Amniotic epithelial cell (primary cell): ENCODE results near the gene LRMDA.

Source experiments
- DNase-seq: peaks from one replicate; pipeline ENCODE4 v3.0.0-alpha.2; 2010; ENCODE audit warnings: low read depth

The LRMDA gene

DNA sequence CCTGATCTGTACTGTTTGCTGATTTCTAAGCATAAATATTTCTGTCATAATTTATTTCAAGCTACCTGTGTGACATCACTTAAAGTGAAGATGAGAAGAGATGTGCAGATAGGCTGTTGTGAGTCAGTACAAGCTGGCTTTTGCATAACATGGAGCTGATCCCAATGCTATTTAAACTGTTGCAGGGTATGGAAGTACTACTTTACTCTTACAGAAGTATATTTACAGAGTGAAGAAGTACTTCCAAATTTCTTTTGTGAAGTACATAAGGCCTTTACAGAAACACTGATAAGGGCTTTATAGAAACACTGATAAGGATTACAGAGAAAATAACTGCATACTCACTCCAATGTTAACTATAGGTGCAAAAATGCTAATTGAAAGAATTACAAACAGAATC lies 911.6 kb downstream of the LRMDA start:
- DNase-seq, result no peak

DNA sequence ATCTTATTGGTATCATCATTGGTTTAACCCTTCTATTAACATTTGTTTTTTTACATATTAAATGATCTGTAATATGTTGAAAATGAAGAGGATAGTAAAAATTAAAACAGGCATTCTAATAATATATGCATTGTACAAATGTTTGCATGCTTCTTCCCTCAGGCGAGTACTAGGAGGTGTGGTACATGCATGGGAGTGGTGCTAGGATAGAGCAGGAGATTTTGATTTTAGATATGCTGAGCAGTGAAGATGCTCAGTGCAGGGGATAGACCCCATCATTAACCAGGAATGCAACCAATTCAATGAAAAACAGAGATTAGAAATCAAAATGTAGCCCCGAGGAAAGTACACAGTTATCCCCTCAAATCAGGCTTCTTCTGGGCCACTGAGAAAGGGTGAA lies 916.4 kb downstream of the LRMDA start:
- DNase-seq, result no peak

DNA sequence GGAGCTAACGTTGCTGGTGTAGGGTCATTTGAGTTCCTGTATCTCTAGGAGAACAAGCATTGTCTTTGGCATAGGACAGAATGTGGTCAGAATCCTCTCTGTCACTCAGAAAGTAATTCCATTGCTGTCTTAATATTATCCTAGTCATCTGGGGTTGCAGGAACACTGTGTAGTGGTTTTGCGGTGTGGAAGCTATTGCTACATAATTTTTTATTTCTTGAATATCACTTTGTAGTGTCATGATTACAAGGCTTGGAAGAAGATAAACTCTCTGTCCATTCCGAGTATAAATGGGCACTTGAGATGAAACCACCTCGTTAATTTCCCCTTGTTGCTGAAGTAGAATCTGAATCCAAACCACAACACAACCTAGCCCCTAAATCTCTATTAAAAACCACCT lies 919.2 kb downstream of the LRMDA start:
- peak; percentile 89 for DNase-seq

DNA sequence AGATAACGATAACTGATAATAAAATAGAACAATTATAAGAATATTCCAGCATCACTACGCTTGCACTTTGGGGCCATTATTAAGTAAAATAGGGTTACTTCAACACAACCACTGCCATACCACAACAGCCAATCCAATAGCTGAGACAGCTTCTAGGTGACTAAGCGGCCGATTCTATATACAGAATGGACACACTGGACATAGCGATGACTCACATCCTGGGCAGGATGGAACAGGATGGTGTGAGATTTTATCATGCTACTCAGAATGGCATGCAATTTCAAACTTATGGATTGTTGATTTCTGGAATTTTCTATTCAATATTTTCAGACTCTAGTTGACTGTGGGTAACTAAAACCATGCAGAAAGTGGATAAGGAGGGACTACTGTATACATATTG lies 920.9 kb downstream of the LRMDA start:
- peak; percentile 89 for DNase-seq

DNA sequence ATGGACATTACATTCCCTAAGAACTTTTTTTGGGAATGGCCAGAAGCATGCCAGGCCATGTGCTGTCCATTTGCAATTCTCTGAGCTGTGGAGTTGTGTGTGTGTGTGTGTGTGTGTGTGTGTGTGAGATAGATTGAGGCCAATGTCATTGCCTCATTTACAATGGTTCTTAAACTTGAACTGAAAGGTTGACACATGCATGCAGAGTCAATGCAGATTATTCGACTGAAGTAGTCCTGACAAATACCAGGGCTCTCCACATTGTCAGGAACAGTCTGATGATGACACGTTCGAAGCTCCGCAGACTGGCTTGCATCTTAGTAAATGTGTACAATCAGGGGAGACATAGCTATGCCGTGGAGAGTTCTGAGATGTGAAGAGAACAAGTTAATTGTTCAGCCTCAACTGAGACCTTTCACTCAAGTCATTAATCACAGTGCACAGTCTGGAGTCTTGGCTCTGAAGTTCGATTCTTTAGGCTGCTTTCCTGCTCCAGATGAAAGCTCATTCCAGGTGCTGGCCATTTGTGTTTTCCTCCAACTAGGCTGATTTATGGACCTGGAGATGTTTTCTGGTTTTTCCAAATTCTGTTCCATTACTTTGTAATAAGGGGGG lies 921.9 kb downstream of the LRMDA start:
- DNase-seq, result peak; percentile 38

DNA sequence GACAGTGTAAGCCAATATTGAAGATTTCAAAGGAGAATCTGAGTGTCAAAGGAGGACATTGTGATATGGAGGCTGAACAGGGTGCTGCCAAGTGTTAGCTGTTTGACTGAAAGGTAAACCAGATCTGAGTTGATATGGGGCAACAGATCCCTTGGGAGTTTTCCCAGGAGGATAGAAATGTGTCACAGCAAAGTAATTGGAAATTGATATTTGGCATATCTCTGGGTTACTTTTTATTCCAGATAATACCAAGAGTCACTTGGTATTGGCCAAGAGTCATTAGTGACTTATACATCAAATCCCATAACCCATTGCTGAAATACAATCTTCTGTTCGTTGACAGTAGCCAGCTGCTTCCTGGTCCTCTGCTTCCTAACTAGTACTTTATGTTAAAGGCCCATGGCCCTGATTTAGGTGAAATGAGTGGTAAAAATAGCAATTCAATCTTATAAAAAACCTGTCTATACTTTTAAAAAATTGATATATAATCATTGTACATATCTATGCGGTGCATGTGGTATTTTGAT lies 922.9 kb downstream of the LRMDA start:
- DNase-seq, result no peak

DNA sequence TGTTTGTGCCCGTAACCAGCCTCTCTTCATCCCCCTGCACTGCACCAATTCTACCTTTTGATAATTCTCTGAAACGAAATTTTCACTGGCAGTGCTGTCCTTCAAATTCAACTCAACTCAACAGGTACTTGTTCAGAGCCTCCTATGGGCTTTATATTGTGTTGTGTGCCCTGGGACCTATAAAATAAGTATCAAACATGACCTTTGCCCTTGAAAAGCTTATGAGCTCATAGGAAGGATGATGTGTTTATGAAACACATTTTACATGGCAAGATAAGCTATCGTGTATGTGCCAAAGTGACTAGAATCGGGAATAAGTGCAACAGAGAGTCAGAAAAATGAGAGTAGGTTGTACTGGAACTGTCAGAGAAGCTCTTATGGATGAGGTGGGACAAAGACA lies 923.5 kb downstream of the LRMDA start:
- no peak for DNase-seq

DNA sequence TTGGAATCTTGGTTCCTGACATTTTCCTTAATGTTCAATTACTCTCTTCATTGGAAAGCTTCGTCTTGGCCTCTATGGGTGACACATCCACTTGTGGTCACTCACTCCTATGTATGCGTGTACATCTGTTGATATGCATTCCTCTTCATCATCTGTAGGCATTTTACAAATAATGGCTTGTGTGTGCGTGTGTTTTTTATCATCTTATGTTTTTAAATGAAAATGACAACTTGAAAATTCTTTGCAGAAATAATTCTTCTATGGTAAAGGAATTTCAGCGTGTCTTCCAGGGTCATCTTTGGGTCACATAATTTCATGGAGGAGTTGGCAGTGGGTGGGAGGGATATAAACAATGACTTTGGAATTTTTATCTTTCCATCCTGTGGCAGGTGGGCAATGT lies 925.1 kb downstream of the LRMDA start:
- DNase-seq, result peak; percentile 29

DNA sequence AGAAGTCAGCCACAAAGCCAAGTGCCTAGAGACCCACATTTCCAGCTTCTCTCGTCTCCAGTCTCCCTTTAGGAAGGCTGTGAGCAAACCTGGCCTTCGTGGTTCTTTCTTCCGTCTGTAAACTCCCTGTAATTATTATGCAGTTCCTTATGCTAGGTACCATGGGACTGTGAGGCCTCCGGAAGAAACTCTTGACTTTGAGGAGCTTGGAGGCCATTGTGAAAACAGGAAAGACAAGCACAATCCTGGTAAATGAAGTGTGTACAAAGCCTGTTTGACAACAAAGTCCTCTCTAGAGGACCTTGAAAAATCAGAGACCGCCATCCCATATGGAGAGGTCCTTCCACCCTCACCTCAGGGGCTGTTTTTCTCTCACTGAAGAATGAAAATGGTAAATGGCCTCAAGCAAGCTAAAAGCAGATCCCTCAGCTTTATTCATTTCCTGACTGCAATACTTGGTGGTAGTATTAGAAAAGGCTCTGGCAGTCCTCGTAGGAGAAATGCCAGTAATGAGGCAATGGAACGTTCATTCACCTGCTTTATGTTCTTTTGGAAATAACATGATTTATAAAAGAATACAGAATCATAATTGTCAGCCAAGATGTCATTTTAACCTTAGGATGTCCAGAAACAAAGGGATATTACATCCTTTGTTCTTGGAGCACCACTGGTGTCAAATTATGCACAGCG lies 926.4 kb downstream of the LRMDA start:
- DNase-seq, result no peak

DNA sequence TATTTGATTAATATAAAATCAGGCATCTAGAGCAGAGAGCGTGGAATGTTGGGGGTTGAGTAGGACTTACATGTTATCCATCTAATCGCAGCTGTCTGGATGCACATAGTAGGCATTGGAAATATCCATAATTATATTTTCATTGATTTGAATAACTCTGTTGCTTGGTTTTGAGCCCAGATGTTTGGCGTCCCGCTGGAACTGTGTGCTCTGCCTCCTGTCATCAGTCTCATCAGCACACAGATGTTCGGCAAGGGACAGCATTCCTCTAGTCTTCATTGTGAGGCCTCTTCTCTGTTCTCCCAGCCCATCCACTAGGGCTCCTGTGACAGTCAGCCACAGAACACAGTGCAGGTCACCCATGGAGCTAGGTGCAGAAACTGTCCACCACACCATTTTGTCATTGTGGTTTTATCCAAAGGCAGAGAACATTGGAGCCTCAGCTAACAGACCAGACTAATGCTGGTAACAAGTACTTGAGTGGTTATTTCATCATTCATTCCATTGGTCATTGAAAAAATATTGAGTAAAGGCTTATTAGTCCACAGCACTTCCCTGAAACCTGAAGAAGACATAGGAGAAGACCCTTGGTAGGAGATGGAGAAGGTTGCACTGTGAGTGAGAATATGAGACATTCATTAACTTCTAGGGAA lies 927.4 kb downstream of the LRMDA start:
- DNase-seq, result no peak

DNA sequence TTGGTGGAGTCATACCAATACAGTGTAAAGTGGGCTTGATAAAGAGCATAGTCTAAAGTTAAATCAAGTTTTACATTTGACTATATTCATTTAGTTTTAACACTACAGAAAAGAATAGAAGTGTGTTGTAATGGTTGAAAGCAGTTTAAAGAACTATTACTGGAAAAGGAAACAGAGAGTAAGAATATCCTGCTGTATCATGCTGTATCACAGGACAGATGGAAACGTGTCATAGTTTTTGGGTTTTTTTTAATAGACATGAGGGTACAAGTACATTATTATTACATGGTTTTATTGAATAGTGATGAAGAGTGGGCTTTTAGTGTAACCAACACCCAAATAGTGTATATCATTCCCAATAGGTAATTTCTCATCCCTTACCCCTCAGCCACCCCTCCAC lies 944.3 kb downstream of the LRMDA start:
- no peak for DNase-seq

DNA sequence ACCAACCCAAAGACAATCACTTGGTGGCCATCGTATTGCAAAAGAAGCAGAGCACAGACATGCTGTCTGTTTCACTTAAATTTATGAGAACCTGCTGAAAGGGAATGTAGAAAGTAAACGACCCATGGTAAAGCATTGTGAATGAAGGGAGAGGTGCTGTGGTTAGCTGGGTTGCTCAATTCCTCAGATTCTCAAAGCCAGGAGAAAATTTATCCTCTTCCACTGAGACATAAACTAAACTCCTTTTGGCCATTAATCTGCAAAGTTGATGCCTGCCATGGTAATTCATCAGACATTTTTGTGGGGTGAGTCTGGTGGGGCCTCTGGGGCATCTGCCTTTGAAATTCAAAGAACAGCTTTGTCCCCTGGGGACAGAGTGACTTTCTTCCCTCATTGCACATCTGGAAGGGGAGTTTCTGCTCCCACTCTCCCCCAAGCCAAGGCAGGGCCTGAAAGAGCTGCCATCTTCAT lies 951.0 kb downstream of the LRMDA start:
- DNase-seq, result peak; percentile 100

DNA sequence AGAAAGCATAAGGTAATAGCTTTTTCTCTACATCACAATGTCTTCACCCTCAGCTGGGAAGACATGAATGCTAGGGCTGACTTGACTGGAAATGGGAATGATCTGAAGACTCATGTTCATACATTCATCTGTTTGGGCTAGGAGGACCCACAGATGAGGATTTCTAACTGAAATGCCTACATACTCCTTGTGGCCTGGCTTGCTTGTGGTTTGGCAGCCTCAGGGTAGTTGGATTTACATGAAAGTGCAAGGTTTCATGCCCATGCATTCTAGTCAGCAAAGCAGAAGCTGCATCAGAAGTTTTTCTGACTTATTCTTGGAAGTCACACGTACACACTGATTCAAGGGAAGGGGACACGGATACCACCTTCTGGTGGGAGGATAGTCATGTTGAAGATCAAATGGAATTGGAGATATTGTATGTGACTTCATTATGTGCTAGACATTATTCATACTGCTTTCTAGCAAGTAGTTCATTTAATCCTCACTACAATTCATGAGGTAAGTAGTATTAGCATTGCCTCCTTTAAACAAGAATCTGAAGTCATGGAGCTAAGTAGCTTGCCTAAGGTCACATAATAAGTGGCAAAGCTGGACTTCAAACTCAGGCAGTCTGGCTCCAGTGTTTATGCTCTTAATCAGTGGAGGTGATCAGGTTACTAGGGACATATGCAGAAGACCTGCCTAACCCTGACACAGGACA lies 957.0 kb downstream of the LRMDA start:
- peak; percentile 72 for DNase-seq

DNA sequence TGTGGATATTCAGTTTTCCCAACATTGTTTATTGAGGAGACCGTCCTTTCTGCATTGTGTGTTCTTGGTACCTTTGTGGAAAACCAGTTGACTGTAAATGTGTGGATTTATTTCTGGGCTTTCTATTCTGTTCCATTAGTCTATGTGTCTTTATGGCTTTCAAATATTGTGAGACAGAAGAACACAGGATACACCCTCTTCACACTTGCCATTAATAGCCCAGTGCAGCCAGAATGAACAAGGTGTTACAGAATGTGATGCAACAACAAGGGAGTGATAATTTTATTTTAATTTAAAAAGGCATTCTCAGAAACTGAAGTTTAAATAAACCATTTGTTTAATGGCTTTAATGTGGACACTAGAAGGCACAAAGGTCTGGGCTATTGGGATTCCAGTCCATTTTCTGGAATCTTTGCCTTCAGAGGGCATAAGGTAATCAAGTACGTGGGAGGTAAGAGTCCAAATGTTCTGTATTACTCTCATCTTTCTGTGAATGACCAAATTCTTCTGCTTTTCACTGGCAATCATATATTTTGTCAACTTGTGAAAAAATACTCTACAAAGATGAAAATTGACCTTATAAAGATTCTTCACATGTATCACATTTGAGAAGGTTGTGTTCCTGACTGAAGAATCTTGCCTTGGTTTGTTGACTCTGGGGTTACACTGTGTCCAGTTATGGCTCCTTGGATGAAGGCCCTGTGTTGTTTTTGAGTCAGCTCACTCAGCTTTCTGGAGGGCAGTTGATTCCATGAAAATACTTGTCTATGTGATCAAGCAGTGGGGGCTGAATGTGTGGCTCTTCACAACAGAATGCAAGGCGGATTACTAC lies 962.7 kb downstream of the LRMDA start:
- no peak for DNase-seq

DNA sequence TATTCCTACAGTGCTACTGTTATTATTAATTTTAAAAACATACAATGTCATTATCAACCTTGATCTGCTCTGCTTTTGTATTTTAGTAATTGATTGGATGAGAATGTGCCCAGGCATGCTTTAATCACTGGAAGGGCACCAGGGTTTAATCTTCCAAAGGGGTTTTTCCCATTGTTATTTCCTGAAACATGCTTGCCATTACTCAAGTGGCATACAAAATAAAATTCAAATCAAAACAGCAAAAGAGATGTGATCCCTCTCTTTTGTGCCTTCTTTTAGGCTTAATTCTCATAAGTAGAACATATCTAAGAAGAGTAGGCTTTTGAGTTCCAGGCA lies 963.3 kb downstream of the LRMDA start:
- DNase-seq, result no peak

DNA sequence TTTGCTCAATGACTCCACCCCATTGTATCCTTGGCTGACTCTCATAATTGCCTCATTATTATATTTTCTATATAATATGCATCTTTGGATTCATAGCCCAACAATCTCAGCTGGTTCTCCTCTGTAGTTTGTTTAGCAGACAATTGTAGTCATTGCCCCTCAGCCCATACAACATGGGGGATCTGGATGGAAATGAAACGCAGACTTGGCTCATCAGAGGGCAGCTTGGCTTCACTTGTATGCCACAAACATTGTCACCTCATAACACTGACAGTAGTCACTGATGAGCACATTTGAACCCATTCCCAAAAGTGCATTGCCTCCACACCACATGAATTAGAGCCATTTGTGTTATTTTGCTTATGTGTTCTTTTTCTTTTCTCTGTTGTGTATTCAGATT lies 963.8 kb downstream of the LRMDA start:
- DNase-seq, result no peak

DNA sequence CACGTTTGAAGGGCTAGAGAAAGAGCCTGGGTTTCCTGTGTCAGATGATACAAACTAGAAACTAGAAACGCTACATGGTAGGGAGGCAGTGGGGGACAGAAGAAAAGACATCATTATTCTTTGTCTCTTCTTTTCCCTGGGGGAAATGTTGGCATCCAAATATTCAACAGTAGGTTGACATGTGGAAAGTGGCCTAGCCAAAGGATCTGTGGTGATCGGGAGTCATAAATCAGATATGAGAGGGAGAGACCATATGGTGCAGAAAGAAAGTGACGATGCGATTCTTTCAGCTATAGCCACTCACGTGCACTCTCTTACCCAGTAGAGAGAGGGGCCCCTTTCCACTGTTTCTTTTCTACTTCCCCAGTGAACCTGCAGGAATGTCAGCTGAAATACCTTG lies 964.7 kb downstream of the LRMDA start:
- DNase-seq, result no peak

DNA sequence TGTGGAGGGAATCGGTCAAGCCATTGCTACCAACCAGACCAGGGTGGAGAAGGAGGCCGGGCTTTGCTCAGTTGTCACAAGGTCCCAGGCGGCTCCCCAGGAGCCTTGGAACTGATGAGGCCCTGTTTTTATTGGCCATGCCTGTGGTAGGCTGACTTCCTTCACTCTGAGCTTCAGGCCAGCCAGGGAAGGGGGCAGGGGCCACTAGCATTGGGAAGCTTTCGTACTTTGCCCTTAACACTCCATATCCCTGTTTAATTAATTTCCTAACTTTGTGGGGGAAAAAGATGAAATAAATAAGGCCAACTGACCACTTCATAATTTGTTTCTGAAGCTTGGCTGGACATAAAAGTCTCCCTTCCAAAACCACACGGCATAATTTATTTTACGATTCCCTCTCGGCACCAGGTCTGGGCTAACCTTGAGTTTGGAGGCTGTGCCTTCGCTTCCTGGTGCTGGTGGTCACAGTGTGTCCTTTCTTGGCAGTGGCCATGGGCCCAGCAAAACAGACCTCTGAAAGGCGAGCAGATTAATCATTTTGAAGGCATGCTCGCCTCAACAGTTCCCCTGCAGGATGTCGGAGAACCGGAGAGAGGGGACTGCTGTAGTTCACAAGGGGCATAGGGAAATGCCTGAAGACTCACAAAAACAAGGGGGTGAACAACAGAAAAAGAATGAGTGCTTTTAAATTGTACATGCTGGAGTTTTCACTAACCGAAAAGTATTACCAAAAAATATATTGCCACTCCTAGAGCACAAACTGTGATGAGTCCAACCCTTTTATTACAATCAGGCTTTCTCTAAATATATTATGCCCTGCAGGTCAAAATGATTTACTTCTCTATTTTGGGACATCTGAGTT lies 966.0 kb downstream of the LRMDA start:
- DNase-seq, result no peak

DNA sequence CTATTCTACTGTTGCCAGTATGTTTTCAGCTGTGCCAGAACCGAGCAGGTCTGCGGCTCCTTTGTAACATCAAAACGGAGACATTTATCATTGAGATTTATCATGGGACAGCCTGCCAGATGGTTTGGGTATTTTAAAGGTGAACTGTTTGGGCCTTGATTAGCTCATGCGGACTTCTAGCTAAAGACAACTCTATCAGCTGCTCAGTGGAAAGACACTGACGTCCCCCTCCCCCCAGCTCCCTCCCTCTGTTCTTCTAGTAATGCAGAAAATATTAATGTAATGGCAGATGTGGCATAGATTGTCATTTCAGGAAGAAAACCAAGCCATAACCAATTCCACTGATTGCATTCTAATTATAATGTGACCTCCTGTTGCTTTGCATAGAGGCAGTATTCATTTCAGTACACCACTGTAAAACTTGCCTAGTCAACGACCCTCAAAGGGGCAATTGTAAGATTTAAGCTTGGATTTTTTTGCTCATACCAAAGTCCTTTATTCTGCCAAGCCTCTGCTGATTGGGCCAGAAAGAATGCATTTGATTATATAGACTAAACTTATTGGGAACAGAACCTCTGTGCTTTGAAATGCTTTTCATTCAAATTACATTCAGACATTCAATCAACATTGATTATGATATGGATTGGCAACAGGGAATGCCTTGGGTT lies 966.8 kb downstream of the LRMDA start:
- no peak for DNase-seq

DNA sequence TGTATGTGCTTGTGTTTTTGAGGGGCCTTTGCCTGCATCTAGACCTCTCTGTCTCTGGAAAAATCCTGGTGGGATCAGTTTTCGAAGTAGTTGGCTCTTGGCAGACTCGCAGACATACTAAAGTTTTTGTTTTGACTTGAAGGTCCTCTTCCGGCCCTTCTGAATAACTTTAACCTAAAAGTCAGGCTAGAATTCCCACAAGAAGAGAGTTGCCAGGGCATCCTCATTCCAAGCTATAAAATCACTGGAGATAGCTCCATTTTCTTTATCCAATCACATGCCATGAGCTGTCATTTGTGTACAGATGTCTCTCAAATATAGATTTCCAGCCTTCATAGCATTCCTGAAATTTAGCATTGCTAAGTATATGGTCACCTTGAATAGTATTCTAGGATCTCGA lies 967.8 kb downstream of the LRMDA start:
- no peak for DNase-seq
